Tibial nerve (tissue), 4 donors: ENCODE measurements around the gene WDR43.

Experiments
- EP300 ChIP-seq, 2 donors: sonication (generic); formaldehyde crosslinking; IDR thresholded peaks; one replicate each; pipeline ENCODE4 v1.6.1; 2017; ENCODE audit warnings: antibody characterized with exemption in 2 of 2, mild to moderate bottlenecking in 1 of 2
- TF ChIP-seq, protein P1 (sequence below), 5 experiments: fragments of 200-600 bp in 3 of 5; fragments of 450-650 bp in 2 of 5; sonication (generic) in 3 of 5; IDR thresholded peaks; one replicate each; pipeline ENCODE4 v1.5.1; 2016 to 2019; ENCODE audit warnings: antibody characterized with exemption in 5 of 5, mild to moderate bottlenecking in 3 of 5, moderate library complexity in 2 of 5

DNA sequence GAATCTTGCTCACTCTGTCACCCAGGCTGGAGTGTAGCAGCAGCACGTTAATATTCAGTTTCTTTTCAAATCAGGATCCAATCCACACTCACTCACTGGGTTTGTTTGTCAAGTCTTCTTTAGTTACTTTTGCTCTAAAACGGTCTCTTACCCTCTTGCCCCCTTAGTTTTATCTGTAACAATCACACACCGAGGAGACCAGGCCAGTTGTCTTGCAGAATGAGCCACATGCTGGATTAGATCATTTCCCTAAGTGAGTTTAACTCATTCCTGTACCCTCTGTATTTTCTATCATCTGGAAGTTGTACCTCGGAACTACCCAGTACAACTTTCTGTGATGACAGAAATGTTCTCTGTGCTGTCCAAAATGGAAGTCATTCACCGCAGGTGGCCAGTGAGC is 65.9 kb downstream of the WDR43 start:
- TF ChIP-seq EP300 (IDR thresholded peaks at IDR 0.05): no peak
- TF ChIP-seq, protein P1, sequence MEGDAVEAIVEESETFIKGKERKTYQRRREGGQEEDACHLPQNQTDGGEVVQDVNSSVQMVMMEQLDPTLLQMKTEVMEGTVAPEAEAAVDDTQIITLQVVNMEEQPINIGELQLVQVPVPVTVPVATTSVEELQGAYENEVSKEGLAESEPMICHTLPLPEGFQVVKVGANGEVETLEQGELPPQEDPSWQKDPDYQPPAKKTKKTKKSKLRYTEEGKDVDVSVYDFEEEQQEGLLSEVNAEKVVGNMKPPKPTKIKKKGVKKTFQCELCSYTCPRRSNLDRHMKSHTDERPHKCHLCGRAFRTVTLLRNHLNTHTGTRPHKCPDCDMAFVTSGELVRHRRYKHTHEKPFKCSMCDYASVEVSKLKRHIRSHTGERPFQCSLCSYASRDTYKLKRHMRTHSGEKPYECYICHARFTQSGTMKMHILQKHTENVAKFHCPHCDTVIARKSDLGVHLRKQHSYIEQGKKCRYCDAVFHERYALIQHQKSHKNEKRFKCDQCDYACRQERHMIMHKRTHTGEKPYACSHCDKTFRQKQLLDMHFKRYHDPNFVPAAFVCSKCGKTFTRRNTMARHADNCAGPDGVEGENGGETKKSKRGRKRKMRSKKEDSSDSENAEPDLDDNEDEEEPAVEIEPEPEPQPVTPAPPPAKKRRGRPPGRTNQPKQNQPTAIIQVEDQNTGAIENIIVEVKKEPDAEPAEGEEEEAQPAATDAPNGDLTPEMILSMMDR (IDR thresholded peaks at IDR 0.05): no peak
